HG03097 (cell line): ENCODE results near the gene ME1.

Experiments
- ATAC-seq: cut with Tn5 transposase; IDR thresholded peaks from one replicate; pipeline ENCODE4 v1.9.1; 2021; ENCODE audit not compliant: unreplicated experiment, low FRiP score

The ME1 gene

DNA sequence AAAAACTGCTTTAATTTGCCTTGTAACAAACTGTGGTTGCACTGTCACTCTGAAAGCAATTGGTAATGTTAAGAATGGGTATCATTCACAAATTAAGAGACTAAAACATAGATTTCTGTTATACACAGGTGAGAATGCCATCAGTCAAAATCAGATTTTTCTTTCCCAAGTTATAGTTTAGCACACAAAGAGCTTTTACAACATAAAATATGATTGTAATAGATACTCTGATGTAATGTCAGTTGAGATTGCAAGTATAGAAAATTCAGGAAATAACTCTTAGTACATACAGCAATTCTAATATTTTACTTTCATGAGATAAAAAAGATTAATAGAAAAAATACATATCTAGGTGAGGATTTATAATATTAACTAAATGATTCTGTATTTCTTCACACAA, 2.3 kb upstream of the ME1 start:
- no peak for ATAC-seq

- ATAC-seq: no peak
Observed at GRCh38 chr6:83432636-83433035, 1.8 kb upstream of the ME1 start.

GRCh38 chr6:83431545-83432155, 799 bp upstream of the ME1 start:
- ATAC-seq: no peak

GRCh38 chr6:83429857-83430610, 817 bp downstream of the ME1 start:
- ATAC-seq: peak; percentile 1

- ATAC-seq: no peak
Observed at GRCh38 chr6:83429269-83429668, 1.6 kb downstream of the ME1 start.

- no peak for ATAC-seq
Observed at GRCh38 chr6:83424392-83425018, 6.3 kb downstream of the ME1 start.

GRCh38 chr6:83417880-83418663, 12.8 kb downstream of the ME1 start:
- ATAC-seq: peak; percentile 53

DNA sequence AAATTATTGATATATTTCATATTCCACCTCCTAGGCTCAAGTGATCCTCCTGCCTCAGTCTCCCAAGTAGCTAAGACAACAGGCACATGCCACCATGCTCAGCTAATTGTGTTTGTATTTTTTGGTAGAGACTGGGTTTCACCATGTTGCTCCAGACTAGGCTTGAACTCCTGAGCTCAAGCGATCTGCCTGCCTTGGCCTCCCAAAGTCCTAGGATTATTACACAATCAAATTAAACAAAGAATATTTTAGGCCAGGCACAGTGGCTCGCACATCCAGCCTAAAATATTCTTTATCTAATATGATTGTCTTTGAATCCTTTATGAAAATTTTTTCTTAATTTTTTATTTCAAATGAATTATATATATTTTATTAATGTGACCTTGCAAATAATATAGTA, 17.8 kb downstream of the ME1 start:
- ATAC-seq: no peak

DNA sequence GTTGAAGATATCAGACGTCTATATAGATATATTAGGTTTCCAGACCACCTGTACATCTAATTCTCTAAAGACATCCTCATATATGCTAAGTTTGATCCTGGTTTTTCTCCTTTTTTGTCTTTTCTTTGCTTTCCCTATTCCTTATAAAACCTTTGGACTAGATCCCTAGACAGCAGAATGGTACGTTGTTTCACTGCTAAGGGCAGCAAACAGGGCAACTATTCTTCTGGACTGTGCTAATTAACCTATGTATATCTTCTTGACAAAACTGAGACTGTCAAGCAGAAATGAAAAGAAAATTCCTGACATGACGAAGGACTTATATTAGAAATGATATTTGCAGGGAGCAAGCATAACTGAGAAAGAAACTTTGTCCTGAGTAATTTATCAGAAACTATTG, 19.1 kb downstream of the ME1 start:
- ATAC-seq: no peak

- ATAC-seq: no peak
Observed at GRCh38 chr6:83403191-83403590, 27.7 kb downstream of the ME1 start.

DNA sequence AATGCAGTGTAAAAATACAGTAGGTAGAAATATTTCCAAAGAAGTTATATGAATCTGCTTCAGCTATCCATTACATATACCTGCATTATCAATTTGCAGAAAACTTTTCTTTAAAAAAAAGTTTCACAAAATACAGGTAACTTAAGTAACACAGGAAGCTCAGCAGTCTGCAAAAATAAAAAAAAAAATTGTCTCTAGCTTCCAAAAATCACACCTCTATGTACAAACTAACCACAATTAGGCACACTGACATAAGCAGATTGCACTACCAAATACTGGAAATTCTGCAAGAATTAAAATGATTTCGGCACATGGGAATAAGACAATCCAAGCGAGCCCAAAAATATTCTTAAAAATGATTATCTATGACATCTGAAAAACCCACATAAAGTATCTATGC, 41.2 kb downstream of the ME1 start:
- no peak for ATAC-seq

- ATAC-seq: no peak
Observed at GRCh38 chr6:83385473-83385872, 45.4 kb downstream of the ME1 start.

- ATAC-seq: no peak
Observed at GRCh38 chr6:83384751-83385150, 46.1 kb downstream of the ME1 start.

- ATAC-seq: no peak
Observed at GRCh38 chr6:83381949-83382348, 48.9 kb downstream of the ME1 start.

DNA sequence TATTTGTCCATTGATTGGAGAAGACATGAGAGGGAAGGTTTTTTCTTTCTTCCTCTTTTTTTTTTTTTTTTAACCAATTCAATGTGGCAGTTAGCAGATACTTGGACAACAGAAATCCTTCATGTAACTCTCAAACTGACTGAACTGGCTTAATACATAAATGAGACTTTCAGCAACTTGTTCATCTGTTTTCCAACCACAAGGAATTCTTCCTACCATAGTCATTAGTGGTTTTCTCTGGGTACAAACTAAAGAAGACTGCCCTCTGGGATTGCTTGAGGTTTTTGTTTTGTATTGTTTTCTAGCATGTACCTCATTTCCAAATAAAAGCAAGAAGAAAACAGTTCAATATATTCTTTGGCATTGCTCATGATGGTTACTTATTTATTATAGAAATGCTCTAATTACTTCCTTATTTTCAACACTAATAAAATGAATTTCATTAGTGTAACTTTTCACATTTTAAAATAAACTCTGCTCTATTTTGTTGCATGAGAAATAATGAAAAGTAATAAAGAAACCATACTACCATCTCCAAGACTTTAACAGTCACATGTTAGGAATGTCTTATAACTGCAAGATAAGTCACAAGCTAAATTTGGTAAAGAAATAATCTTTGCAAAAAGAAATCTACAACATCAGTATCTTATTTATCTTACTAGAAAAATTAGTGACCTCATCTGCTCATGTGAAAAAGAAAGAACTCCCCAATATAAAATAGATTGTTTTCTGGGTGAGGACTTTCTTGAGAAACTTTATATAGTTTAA, 52.0 kb downstream of the ME1 start:
- ATAC-seq: no peak

DNA sequence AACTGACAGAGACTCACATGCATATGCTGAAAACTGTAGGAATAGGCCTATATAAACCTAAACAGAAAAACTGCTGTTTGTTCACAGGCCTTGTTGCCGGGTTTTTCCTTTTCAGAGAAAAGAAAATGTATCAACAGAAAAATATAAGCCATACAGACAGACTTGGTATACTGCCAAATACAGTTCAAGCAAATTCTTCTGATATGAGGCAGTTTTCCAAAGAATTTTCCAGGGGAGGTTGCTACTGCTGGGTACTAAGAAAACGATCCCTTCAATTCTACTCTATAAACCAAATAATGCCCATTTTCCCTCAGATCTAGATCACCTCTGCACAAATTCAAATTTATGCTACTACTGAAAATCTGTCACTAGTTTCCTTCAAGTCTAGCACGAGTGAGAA, 59.4 kb downstream of the ME1 start:
- ATAC-seq: no peak

GRCh38 chr6:83370567-83370966, 60.3 kb downstream of the ME1 start:
- ATAC-seq: no peak

DNA sequence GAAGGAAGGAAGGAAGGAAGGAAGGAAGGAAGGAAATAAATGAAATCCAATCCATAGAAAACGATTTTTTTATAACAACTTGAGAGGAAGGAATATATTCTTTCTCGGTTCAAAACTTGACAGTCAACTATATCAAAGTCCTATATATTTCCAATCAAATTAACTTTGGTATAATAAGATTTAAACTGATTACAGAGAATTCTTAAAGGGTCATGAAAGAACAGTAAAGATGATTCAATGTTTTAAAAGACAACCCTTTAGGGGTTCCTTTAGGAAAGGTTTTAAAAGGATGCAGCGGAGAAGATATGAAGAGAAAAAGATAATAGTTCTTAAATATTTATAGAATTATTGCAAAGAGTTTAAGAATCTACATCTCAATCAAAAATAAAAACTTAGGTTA, 61.2 kb downstream of the ME1 start:
- no peak for ATAC-seq

DNA sequence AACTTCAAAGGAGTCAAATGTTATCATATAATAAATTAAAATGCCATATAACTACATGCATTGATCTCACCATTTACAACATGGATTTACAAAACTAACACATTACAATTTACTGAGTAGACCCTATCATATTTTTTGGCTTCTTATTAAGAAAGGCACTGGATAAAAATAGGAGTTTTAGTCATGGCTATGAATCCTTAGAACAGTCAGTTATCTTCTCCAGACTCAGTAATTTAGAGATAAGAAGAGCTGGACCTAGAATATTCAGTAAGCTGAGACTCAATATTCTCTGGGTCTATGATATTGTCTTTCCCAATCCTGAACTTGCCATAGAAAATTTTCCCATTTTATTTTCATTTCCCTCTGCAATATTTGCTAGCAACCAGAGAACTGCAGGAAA, 62.3 kb downstream of the ME1 start:
- no peak for ATAC-seq

DNA sequence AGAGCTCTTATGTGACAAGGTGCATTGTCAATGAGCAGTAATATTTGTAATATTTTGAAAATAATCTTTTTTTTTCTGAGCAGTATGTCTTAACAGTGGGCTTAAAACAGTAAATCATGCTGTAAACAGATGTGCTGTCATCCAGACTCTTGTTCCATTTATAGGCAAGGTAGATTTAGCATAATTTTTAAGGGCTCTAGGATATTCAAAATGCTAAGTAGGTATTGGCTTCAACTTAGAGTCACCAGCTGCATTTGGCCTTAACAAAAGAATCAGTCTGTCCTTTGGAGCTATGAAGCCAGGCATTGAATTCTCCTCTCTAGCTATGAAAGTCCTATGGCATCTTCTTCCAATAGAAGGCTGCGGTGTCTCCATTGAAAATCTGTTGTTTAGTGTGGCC, 63.7 kb downstream of the ME1 start:
- no peak for ATAC-seq

DNA sequence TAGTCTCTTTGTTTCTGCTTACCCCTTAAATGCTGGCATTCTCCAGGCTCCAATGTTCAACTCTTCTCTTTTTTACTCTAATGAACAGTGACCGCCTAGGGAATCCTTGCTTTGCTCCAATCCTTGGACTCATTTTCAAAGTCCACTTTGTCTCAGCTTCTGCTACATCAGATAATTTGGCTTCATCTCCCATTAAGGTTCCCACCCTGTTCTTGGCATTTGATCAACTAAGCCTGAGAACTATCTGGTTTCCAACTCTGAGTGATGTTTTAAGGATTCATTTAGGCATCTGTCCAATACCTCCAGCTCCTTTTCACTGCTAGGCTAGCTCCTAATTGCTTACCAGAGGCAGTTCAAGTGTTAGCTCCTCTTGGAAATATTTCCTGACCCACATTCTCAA, 64.9 kb downstream of the ME1 start:
- ATAC-seq: no peak
